ENCODE measurements around the gene CCR7.

Gene CCR7

GRCh38 chr17:40612599-40613244 is 47.5 kb upstream of the CCR7 start:
- DNase-seq (ENCODE audit: low read depth in 1 of 2, low spot score in 1 of 2): no peak
- Histone ChIP-seq H3K4me3 (replicated peaks; ENCODE audit: insufficient read depth, low read length) (no peak overlapping the region), H3K27me3 (ENCODE audit: insufficient read depth, poor library complexity, severe bottlenecking) (peaks cover 3% of the 10 kb centered on the region), H3K27ac (replicated peaks) (no peak overlapping the region)
- TF ChIP-seq SPI1 (IDR thresholded peaks at IDR 0.05; ENCODE audit: borderline replicate concordance, low read depth) (no peak), GABPA (IDR thresholded peaks at IDR 0.05; ENCODE audit: low read depth) (no peak), CTCF (IDR thresholded peaks at IDR 0.05; ENCODE audit: insufficient read depth, low read length) (no peak), REST (IDR thresholded peaks at IDR 0.05; ENCODE audit: insufficient replicate concordance, low read depth) (no peak), POLR2AphosphoS5 (IDR thresholded peaks at IDR 0.05; ENCODE audit: low read depth) (no peak)

GRCh38 chr17:40611840-40612474 is 46.7 kb upstream of the CCR7 start:
- peaks cover 3% of the 10 kb centered on the region for H3K27me3 ChIP-seq (ENCODE audit: insufficient read depth, poor library complexity, severe bottlenecking)
- TF ChIP-seq POLR2AphosphoS5 (IDR thresholded peaks at IDR 0.05; ENCODE audit: low read depth) (no peak), REST (IDR thresholded peaks at IDR 0.05; ENCODE audit: insufficient replicate concordance, low read depth) (no peak), CTCF (IDR thresholded peaks at IDR 0.05; ENCODE audit: insufficient read depth, low read length) (no peak), SPI1 (IDR thresholded peaks at IDR 0.05; ENCODE audit: borderline replicate concordance, low read depth) (no peak), GABPA (IDR thresholded peaks at IDR 0.05; ENCODE audit: low read depth) (no peak)
- no peak for DNase-seq (ENCODE audit: low read depth in 1 of 2, low spot score in 1 of 2)
- H3K27ac ChIP-seq (replicated peaks): no peak overlapping the region
- H3K4me3 ChIP-seq (replicated peaks; ENCODE audit: insufficient read depth, low read length): no peak overlapping the region

GRCh38 chr17:40610359-40610758 is 45.1 kb upstream of the CCR7 start:
- H3K4me3 ChIP-seq (replicated peaks; ENCODE audit: insufficient read depth, low read length): no peak overlapping the region
- TF ChIP-seq GABPA (IDR thresholded peaks at IDR 0.05; ENCODE audit: low read depth) (no peak), POLR2AphosphoS5 (IDR thresholded peaks at IDR 0.05; ENCODE audit: low read depth) (no peak), REST (IDR thresholded peaks at IDR 0.05; ENCODE audit: insufficient replicate concordance, low read depth) (no peak), SPI1 (IDR thresholded peaks at IDR 0.05; ENCODE audit: borderline replicate concordance, low read depth) (no peak), CTCF (IDR thresholded peaks at IDR 0.05; ENCODE audit: insufficient read depth, low read length) (no peak)
- no peak overlapping the region for H3K27ac ChIP-seq (replicated peaks)
- no peak for DNase-seq (ENCODE audit: low read depth in 1 of 2, low spot score in 1 of 2)
- H3K27me3 ChIP-seq (ENCODE audit: insufficient read depth, poor library complexity, severe bottlenecking): no peaks in the 10 kb centered on the region

Measured in HL-60 (cell line).